Stimulated activated CD4-positive, alpha-beta T cell treated with anti-CD3 and anti-CD28 coated beads, Interleukin-1b, Interleukin-23, amount 100 ng/mL, for 24 hours (primary cell): ENCODE measurements around the gene ID3.

Source experiments
- DNase-seq, 4 experiments: peaks; one replicate each; pipeline ENCODE4 v3.0.0-alpha.2; 2020; ENCODE audit warnings: low read depth in 4 of 4, low spot score in 1 of 4

Gene ID3

GRCh38 chr1:23528250-23528978 is 30.9 kb downstream of the ID3 start:
- DNase-seq, result peak; percentile 37 to 66 (median 53)

GRCh38 chr1:23527900-23528249 is 31.4 kb downstream of the ID3 start:
- DNase-seq, result no peak

DNA sequence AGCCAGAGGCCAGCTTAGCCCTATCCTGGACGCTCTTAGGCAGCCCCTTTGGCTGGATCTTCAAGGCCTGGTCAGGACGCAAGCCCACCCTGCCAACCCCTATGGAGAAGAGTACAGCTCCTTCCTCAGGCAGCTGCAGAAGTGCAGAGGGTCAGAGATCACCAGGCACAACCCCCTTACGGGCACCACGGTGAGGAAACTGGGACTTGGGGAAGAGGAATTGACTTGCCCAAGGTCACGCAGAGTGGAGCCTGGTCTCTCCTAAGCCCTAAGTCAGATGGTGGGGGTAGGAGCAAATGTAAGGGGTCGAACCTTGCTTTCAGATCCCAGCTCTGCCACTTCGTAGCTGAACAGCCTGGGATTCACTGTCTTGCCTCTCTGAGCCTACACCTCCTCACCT is 31.9 kb downstream of the ID3 start:
- no peak for DNase-seq

DNA sequence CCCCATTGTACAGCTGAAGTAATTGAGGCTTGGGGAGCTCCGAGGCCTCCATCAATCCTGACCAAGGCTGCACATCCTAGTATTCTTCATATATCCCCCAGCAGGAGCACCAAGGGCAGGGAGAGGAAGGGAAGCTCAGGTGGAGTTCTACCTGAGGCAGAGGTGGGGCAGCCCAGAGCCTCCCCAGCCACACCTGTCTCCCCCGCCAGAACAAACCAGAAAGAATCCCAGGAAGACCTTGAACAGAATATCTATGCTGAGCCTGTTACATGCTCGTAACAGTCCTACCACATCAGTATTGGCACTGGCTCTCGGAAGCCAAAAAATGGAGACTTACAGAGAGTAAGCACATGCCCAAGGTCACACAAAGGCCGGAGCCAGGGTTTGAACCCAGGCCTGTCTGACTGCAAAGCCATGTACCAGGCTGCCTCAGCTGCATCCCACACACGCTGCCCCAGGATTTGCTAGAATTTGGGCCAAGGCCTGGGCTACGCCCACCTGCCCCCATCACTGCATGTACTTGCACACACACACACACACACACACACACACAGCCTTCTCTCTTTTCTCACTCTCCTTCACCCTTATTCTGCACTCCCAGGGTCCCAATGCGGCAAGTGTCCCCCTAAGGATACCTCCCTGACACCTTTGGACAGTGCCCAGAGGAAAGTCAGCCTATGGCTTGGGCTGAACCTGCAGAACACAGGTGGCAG is 32.8 kb downstream of the ID3 start:
- DNase-seq, result no peak

DNA sequence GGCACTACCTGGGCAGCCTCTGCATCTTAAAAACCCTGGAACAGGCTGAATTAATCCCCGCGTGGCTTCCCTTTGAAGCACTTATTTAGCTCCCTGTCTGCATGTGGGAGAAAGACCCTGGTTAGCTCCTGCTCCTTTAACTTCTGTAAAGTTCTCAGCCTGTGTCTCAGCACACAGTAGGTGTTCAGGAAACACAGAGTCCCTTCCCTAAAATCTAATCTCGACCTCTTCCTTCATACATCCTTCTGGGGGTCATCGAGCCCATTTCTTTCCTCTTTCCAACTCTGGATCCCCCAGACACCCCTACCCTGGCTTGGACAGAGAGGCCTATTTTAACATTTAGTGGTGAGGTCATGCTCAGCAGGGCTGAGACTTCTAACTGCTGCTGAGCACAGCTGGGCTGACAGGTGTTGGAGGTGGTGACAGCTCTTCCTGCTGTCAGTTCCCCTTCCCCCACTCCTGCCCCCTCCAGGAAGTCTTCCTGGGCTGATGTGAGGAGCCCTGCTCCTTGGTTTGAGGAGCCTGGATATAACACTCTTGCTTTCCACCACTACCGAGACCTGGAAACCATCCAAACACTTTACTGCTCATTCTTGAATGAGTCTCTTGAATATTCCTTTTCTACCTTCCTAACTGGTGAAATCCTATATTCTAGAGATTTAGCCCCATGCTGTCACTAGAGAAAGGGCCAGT is 33.6 kb downstream of the ID3 start:
- DNase-seq, result no peak

GRCh38 chr1:23524716-23525401 is 34.4 kb downstream of the ID3 start:
- DNase-seq, result no peak

DNA sequence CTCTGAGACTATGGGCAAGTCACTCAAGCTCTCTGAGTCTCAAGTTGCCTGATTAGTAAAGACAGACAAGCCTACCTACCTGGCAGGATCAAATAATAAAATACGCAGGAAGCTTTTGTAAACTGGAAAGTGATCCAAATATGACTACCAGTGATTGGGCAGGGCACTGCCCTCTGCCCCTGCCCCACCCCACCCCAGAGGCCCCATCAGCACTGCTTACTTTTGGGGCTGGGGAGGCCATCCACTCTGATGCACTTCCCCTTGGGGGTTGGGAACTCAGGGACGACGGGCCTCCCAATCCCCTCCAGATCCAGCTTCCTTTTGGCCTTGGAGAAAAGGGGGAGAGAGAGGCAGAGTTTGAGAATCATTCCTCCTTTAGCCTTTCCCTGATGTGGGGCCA is 35.1 kb downstream of the ID3 start:
- DNase-seq, result no peak

DNA sequence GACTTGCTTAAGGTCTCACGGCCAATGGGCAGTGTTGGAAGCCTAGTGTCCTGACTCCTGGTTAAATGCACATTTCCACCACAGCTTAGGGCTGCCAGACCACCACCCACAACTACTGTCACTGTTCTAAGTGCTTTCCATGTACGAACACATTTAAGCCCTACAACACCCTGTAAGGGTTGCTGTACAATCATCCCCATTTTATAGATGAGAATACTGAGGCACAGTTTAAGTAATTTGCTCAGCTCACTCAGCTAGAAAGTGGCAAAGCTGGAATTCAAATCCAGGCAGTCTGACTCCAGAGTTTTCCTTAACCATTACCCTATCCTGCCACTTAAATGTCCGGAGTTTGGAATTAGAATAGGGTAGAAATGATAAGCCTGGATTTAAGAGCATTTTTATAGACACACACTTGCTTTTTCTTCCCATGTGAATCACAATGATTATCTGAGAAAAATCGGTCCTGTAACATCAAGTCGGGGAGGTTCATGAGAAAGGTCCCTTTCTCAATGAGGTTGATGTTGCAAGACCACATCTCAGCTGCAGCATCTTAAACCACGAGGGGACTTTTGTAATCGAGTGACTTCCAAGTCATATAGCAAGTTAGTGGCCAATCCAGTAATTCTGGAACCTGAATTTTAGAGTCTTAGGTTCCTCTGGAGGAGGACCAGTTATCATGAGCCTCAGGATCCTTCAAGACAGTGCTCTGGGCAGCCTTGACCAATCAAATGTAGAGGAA is 36.9 kb downstream of the ID3 start:
- no peak for DNase-seq

DNA sequence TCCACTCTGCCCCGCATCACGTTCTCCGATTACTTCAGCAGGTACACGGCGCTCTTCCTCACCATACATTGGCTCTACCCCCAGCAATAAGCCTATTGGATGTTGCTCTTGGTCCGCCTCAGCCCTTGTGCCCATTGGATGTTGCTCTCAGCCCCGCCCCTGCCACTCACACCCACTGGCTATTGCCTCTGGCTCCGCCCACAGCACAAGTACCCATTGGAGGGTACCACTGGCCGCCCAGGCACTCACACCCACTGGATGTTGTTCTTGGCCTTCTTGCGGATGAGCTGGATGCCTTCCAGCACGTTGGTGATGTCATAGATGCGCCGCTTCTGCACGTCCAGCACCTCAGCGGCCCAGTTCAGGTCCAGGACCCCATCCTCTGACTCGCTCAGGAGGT is 37.7 kb downstream of the ID3 start:
- DNase-seq, result no peak

GRCh38 chr1:23517581-23517980 is 41.7 kb downstream of the ID3 start:
- DNase-seq, result no peak

GRCh38 chr1:23515905-23516304 is 43.4 kb downstream of the ID3 start:
- no peak for DNase-seq

GRCh38 chr1:23514111-23514679 is 45.1 kb downstream of the ID3 start:
- DNase-seq, result no peak

GRCh38 chr1:23509896-23510295 is 49.4 kb downstream of the ID3 start:
- no peak for DNase-seq
